ENCODE results near the gene AUH.

Gene AUH

DNA sequence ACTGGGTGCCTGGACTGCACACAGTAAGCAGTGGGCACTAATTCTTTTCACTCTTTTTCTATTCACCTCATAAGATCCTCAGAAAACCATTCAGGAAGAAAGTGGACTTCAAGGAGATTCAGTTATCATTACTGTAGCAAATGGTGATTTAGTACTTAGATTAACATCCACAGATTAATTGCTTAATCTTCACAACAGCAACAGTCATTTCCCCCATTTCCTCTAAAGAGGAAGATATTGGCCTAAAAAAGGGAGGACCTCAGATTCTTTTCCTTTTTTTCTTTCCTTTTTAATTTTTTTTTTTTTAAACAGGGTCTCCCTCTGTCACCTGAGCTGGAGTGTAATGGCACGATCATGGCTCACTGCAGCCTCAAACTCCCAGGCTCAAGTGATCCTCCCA is 64.4 kb downstream of the AUH start:
- in situ Hi-C loops (cut with MboI; ENCODE audit: low sequenced_read_pairs): no loop called here

DNA sequence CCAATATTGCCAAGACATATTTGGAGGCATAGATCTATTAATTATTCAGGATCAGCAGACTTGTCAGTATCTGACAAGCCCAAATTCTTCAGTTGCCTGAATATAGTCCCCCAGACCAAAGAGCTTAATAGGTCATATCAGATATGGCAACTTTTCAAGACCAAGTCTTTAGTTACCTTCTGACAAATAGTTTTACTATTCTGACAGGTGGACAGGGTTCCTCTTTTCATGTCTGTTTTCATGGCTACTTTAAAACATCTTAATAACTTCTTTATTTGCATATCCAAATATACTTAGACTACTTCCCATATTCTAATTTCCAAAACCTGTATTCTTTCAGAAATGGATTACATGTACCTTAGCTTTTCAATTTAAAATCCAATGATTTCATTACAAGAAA is 65.4 kb downstream of the AUH start:
- in situ Hi-C loops (cut with MboI; ENCODE audit: low sequenced_read_pairs): no loop called here

DNA sequence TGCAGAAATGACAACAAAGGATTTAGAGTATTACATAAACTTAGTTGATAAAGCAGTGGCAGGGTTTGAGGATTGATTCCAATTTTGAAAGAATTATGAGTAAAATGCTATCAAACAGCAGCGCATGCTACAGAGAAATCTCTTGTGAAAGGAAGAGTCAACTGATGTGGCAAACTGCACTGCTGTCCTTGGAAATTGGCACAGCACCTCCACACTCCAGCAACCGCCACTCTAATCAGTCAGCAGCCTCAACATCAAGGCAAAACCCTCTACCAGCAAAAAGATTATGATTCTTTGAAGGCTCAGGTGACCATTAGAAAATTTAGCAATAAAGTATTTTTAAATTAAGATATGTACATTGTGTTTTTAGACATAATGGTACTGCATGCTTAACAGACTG is 66.4 kb downstream of the AUH start:
- in situ Hi-C loops (cut with MboI; ENCODE audit: low sequenced_read_pairs): no loop called here

GRCh38 chr9:91291866-91292265 is 69.9 kb downstream of the AUH start:
- in situ Hi-C loops (cut with MboI; ENCODE audit: low sequenced_read_pairs): no loop called here

GRCh38 chr9:91289244-91289643 is 72.5 kb downstream of the AUH start:
- in situ Hi-C loops (cut with MboI; ENCODE audit: low sequenced_read_pairs): no loop called here

DNA sequence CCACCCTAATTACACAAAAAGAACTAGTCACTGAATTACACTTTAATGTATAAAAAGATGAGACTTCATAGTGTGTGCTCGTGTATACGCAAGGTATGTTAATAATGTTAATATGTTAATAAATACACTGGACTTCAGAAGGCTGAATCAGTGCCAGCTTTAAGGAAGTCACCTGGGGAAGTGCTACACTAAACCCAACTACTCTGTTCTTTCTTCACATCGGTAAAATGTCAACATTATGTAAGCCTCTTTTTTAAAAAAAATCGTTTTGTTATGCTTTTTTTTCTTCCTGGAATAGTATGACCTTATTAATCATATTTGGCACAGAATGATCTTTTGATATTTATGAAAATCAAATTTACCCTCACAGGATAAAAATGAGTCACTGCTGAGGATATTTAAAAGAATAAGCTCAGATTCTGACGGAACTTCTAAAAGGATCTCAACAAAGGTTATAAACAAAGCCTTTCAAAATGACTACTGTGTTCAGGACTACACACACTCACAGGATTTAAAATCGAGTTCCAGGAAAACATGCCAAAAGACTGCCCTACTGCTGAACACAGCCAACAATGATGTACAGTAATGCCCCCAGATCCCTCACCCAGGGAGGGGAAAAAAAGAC is 75.9 kb downstream of the AUH start:
- in situ Hi-C loops (cut with MboI; ENCODE audit: low sequenced_read_pairs): no loop called here

GRCh38 chr9:91282292-91282691 is 79.4 kb downstream of the AUH start:
- in situ Hi-C loops (cut with MboI; ENCODE audit: low sequenced_read_pairs): no loop called here

- in situ Hi-C loops (cut with MboI; ENCODE audit: low sequenced_read_pairs): no loop called here
These were observed 82.2 kb downstream of the AUH start for GRCh38 chr9:91279296-91280204.

DNA sequence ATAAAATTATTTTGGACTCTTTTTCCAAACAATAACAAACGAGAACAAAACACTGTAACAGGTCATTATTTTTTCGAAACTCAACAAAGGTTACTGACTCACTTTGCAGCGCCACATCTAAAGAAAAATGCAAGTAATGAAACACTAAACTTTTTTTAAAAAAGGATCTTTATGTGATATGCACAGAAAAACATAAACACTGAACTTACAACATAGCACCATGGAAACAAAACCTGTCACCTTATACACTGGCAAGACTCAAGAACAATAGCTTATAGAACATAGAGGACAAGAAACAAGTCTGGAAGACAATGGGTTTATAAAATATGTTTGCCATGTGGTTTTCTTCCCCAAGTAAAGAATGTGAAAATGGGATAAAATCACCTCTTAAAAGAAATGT is 85.2 kb downstream of the AUH start:
- in situ Hi-C loops (cut with MboI; ENCODE audit: low sequenced_read_pairs): no loop called here

- in situ Hi-C loops (cut with MboI; ENCODE audit: low sequenced_read_pairs): no loop called here
These were observed 86.1 kb downstream of the AUH start for GRCh38 chr9:91275655-91276054.

- in situ Hi-C loops (cut with MboI; ENCODE audit: low sequenced_read_pairs): no loop called here
These were observed 86.7 kb downstream of the AUH start for GRCh38 chr9:91274949-91275492.

DNA sequence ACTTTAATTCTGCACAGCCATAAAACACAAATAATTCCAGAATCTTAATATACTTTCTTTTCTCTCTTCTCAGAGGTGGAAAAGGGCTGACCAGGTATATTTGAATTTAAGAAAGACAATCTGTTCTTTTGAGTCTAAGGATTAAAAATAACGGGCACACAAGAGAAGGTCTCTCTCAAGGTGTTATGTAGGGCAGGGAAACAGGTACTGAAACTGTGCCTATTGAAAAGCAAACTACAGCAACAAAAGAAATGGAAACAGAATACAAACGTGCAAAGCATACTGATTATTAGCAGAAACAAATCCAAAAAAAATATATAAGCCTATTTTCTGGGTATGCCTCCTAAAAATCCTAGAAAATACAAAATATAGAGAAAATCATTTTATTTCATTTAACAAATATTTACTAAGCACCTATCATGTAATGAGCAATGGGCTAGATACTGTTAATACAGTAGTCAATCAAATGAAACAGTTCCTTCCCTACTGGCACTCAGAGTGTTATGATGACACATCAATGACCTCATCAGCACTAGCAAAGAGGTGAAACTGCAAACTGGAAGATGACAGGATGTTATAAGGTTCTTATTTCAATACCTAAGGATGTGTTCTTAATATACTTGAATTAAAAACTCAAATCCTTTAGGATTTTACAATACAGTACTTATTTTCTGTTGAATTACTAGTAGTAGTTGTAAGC is 87.7 kb downstream of the AUH start:
- in situ Hi-C loops (cut with MboI; ENCODE audit: low sequenced_read_pairs): no loop called here

DNA sequence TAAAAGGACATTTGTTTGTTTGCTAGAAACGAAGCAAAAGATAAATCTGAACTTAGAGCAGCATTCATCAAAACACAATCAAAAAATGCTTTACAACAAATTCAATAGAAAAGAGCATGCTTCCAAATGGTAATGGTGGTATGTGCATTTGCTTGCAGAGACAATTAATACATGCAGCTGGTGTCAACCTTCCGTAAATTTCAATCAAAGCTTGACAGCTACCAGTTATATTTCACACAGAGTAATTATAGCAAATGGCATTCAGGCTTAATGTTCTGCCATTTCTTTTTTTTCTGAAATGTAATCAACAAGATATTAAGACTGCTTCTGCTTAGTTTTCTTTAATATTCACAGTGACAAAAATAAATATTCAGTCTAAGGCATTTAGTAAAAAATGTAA is 90.6 kb downstream of the AUH start:
- in situ Hi-C loops (cut with MboI; ENCODE audit: low sequenced_read_pairs): no loop called here

- in situ Hi-C loops (cut with MboI; ENCODE audit: low sequenced_read_pairs): no loop called here
These were observed 91.7 kb downstream of the AUH start for GRCh38 chr9:91269907-91270491.

GRCh38 chr9:91266448-91266847 is 95.3 kb downstream of the AUH start:
- in situ Hi-C loops (cut with MboI; ENCODE audit: low sequenced_read_pairs): no loop called here

GRCh38 chr9:91265514-91265913 is 96.2 kb downstream of the AUH start:
- in situ Hi-C loops (cut with MboI; ENCODE audit: low sequenced_read_pairs): no loop called here

- in situ Hi-C loops (cut with MboI; ENCODE audit: low sequenced_read_pairs): no loop called here
These were observed 100.3 kb downstream of the AUH start for GRCh38 chr9:91261417-91261816.

DNA sequence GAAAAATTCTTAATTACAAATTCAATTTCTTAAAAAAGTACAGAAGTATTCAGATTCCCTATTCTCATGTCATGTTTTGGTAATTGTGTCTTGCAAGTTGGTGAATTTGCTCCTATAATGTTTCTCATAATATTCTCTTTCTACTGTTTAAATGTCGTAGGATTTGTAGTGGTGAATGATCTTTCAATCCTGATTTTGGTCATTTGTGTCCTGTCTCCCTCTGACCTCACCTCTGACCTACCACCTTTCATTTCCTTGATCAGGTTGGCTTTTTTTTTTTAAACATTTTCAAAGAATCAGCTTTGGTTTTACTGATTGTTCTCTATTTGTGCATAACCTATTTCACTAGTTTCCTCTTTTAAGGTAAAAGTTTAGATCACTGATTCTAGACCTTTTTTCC is 102.6 kb downstream of the AUH start:
- in situ Hi-C loops (cut with MboI; ENCODE audit: low sequenced_read_pairs): no loop called here

DNA sequence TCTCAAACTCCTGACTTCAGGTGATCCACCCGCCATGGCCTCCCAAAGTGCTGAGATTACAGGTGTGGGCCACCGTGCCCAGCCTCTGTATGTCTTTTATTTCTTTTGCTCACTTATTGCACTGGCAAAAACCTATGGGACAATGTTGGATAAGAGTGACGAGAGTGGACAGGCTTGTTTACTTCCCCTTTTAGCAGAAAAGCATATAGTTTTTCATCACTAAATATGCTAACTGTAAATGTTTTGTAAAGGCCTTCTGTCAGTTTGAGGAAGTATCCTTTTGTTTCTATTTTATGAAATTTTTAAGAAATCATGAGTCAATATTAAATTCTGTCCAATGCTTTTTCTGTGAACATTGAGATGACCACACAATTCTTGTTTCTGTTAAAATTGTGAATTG is 103.3 kb downstream of the AUH start:
- in situ Hi-C loops (cut with MboI; ENCODE audit: low sequenced_read_pairs): no loop called here

DNA sequence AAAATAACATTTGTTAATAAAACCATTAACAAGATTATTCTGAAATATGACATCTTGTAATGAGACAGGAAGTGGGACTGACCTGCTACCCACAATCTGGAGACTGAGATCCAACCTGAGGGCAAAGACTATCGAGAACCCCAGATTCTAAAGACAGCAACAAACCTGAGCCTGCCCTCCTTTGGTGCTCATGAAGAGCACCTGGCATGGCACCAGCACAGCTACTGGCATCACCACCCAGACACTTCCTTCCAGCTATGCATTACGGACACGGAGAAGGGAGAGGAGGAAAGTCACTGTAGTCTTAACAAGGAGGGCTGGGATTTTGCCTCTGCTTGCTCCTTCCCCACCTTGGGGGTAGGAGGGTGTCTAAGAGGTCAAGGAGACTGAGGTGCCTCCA is 105.5 kb downstream of the AUH start:
- in situ Hi-C loops (cut with MboI; ENCODE audit: low sequenced_read_pairs): no loop called here

- in situ Hi-C loops (cut with MboI; ENCODE audit: low sequenced_read_pairs): no loop called here
These were observed 106.4 kb downstream of the AUH start for GRCh38 chr9:91255327-91255726.

Data from hTERT RPE-1 (cell line).